Globus pallidus (tissue), 1 donor: Measurements from ENCODE around the gene NKX1-1.

Source experiments
- DNase-seq: peaks from one replicate; pipeline ENCODE4 v3.0.0-alpha.2; 2015; ENCODE audit warnings: low spot score

NKX1-1 gene

GRCh38 chr4:1385373-1386340, 20.6 kb downstream of the NKX1-1 start:
- no peak for DNase-seq

GRCh38 chr4:1384675-1385372, 21.4 kb downstream of the NKX1-1 start:
- no peak for DNase-seq

DNA sequence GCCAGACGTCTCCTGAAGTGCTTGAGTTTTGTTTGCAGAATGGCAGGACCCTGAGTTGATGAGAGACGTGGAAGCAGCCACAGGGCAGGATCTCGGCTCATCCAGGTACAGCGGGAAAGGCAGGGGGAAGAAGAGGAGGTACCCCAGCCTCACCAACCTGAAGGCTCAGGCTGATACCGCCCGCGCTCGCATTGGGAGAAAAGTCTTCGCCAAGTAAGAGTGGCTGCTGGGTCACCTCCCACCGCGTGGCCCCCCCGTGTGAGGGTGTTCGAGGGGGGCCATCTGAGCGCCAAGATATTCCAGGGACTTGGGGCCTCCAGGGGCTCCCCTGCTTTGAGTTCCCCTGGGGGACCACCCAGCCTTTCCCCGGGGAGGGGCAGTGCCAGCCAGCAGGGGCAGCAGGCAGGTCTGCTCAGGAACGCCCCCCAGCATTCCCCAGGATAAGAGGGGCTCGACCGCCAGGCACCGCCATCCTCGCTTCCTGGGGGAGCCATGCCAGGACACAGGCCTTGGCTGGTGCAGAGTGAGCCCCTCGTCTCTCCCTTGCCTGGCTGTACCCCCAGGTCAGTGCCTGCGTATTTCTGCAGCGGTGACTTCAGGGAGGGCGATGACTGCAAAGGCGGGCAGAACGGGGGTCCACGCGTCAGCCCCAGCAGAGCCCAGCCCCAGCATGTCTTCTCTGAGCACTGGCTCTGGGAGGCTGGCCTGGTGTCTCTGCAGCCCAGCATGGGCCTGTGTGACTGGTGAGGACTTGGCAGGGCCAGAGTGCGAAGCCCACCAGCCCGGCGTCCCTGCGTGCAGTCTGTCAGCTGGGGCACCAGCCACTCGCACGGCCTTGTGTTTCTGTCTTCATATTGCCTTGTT, 22.3 kb downstream of the NKX1-1 start:
- no peak for DNase-seq

- no peak for DNase-seq
These were observed 23.2 kb downstream of the NKX1-1 start for GRCh38 chr4:1382776-1383727.

GRCh38 chr4:1381944-1382541, 24.2 kb downstream of the NKX1-1 start:
- no peak for DNase-seq

DNA sequence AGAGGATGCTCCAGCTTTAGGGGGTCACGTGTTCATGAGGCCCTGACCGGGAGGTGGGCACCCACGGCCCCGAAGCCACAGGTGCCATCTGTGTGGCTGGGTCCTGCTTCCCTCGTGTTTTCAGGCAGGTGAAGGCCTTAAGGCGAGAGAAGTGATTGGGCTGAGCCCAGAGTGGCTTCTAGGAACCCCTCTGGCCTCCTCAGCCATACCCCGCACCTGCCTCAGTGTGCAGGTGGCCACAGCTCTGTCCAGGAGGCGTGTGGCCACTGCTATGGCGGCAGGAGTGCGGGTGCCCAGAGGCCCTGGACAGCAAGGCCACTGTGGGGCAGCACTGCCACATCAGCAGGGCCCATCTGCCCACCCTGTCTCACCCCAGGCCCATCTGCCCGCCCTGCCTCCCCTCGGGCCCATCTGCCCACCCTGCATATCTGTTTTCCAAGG, 25.0 kb downstream of the NKX1-1 start:
- no peak for DNase-seq

DNA sequence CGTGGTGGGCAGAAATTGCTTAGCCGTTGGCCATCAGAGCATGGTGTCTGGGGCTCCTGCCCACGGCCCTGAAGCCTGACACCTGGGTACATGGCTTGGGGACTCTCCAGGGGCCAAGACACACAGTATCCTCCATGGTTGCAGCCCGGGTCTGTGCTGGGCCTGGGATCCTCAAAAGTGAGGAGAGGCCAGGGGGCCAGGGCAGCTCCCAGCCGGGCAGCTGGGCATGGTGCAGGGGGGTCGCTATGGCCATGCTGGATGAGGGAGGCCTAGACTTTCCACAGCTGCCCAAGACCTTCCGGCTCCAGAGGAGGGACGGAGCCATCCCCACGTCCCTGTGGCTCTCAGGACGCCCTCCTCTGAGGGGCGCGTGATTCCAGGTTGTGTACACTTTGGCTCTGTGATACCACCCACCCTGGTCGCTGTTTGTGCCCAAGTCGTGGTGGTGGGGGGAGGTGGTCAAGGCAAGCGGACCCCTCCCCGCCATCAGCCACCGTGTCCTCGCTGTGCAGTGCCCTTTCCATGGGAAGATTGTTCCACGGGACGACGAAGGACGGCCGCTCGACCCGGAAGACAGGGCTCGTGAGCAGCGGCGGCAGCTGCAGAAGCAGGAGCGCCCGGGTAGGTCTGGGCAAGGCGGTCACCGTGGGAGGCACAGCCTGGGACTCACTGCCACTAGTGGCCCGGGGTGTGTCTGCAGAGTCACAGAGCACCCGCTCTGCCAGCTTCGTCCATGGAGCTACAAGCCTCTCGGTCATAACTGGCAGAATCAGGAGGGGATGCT, 25.7 kb downstream of the NKX1-1 start:
- DNase-seq = no peak

DNA sequence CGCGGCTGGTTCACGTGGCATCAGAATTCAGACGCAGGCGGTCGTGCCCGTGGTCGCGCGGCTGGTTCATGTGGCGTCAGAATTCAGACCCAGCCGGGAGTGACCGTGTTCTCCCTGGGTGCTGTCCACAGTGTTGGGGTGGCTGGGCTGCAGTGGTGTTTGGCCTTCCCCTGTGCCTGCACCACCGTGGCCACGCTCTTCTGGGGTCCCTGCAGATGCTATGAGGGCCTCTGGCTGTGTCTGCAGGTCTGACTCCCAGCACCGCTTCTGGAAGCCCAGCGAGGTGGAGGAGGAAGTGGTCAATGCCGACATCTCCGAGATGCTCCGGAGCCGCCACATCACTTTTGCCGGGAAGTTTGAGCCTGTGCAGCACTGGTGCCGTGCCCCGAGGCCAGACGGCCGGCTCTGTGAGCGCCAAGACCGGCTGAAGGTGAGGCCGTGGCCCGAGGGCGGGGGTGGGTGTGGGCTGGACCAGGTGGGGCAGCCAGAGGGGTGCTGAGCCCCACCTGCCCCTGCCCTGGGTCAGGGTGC, 26.4 kb downstream of the NKX1-1 start:
- DNase-seq = no peak

GRCh38 chr4:1379351-1379781, 26.9 kb downstream of the NKX1-1 start:
- no peak for DNase-seq

DNA sequence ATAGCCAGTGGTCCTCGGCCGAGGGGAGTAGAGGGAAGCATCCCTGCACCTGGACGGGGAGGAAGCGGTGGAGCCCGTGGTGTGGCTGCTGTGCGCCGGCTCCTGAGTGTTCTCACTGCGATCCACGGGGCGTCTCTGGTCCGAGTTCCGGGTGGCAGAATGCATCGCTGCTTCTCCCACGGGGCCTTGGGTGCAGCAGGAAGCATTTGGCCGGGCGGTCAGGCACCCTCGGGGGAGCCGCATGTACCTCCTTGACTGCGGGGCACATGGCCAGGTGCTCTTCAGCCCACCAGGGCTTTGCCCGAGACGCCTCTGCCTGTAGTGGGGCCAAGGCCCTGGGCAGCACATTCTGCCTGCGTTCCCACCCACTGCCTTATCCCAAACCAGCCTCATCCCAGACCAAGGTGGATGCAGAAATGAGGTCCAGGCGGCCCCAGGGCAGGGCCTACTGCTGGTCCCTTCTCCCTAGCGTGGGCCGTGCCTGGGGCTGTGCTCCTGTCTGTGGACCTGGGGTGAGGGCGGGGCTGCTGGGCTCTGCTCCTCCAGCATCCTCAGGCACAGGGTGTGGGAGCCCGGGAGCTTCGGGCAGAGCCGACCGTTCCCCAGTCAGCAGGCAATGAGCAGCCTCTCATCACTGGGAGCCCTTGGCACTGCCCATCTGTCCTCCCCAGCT, 27.5 kb downstream of the NKX1-1 start:
- no peak for DNase-seq

DNA sequence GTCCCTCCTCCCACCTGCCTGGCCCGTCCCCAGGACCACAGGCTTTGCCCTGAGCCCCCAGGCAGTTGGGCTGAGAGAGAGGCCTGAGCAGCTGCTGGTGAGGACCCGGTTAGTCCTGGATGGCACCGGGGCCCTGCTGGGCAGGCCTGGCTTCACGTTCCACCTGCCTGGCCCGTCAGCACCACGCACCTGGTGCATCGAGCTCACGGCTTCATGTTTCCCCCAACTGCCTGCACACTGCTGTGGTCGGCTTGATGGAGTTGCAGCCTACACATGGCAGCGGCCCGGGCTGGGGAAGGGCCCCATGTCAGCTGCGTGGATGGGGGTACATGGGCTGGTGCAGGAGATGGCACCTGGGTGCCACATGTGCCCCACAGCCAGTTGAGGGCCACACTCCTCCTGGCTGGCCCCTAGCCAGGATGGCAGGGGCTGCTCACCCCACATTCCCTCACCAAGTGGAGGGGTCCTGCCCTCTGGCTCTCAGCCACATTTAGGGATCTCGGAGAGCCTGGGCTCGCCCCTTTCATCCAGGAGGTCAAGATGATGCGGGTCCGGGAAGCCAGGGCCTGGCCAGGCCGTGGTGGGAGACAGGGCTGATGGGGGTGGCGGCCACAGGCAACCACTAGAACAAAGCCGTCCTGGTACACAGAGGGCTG, 28.5 kb downstream of the NKX1-1 start:
- no peak for DNase-seq

GRCh38 chr4:1376841-1377605, 29.2 kb downstream of the NKX1-1 start:
- no peak for DNase-seq

DNA sequence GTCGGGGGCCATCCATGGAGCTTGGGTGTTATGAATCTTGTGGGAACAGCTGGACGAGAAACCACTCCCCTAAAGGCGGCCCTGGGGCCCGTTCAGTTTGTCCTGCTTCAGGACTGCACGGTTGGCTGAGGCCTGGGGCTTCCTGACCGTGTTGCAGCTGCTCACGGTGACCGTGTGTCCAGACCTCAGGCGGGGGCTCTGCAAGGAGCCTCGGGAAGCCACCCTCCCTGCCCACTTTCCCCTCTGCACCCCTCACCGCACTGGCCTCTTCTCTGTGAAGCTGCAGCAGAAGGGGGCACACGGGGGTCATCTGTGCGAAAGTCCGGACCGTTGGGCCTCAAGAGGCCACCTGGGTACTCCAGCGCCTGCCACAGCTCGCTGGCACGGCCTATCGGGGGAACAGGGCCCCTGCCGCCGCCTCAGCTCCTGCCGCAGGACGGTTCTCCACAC, 29.8 kb downstream of the NKX1-1 start:
- DNase-seq = no peak

GRCh38 chr4:1375761-1376322, 30.4 kb downstream of the NKX1-1 start:
- DNase-seq = no peak

- DNase-seq = no peak
These were observed 31.1 kb downstream of the NKX1-1 start for GRCh38 chr4:1375051-1375721.

DNA sequence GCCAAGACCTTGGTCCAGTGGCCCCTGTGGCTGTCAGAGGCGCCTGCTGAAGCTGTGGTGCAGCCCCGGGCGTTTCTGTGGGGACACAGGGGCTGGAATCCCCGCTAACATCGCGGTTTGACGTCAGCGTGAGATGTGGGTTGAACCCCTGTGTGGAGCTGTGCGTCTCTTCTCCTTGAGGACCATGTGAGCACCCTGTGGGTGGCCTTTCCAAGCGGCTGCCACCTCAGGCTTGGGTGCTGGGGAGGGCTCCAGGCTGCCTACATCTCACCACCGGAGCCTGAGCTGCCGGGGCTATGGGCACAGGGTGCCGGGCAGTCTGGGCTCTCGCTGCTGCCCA, 31.6 kb downstream of the NKX1-1 start:
- no peak for DNase-seq
